HG03108 (cell line): ENCODE measurements around the gene ASB6.
"Not testable (repeated sequence)": the region's sequence is repeated elsewhere in the genome, so short reads cannot be mapped to it uniquely, and the experiment has no call there.

Source experiments
- ATAC-seq: cut with Tn5 transposase; IDR thresholded peaks from one replicate; pipeline ENCODE4 v1.9.1; 2021; ENCODE audit warnings: moderate library complexity; ENCODE audit not compliant: unreplicated experiment

ASB6 gene

GRCh38 chr9:129667850-129668249 is 25.9 kb upstream of the ASB6 start:
- ATAC-seq = no peak

GRCh38 chr9:129667378-129667777 is 25.4 kb upstream of the ASB6 start:
- no peak for ATAC-seq

- no peak for ATAC-seq
These were observed 24.6 kb upstream of the ASB6 start for GRCh38 chr9:129666575-129666974.

- no peak for ATAC-seq
These were observed 24.0 kb upstream of the ASB6 start for GRCh38 chr9:129665814-129666520.

GRCh38 chr9:129665389-129665775 is 23.4 kb upstream of the ASB6 start, which contains the start of gene PRRX2:
Gene PRRX2 (plus strand): TSS chr9:129665647. CDS start chr9:129665868, 221 bp downstream.
- ATAC-seq = no peak

GRCh38 chr9:129664746-129665388 is 22.9 kb upstream of the ASB6 start:
- ATAC-seq = no peak

GRCh38 chr9:129662239-129662638 is 20.3 kb upstream of the ASB6 start:
- ATAC-seq = not testable (repeated sequence)

GRCh38 chr9:129661029-129661428 is 19.1 kb upstream of the ASB6 start:
- ATAC-seq = no peak

- no peak for ATAC-seq
These were observed 14.9 kb upstream of the ASB6 start for GRCh38 chr9:129656795-129657390.

- no peak for ATAC-seq
These were observed 13.7 kb upstream of the ASB6 start for GRCh38 chr9:129655696-129656095.

GRCh38 chr9:129655154-129655553 is 13.2 kb upstream of the ASB6 start:
- no peak for ATAC-seq

GRCh38 chr9:129654554-129655040 is 12.6 kb upstream of the ASB6 start:
- no peak for ATAC-seq

GRCh38 chr9:129653823-129654553 is 12.0 kb upstream of the ASB6 start:
- no peak for ATAC-seq

- ATAC-seq = no peak
These were observed 8.8 kb upstream of the ASB6 start for GRCh38 chr9:129650680-129651235.

- ATAC-seq = no peak
These were observed 8.1 kb upstream of the ASB6 start for GRCh38 chr9:129649726-129650679.

GRCh38 chr9:129648764-129649115 is 6.8 kb upstream of the ASB6 start:
- ATAC-seq = no peak

- no peak for ATAC-seq
These were observed 6.3 kb upstream of the ASB6 start for GRCh38 chr9:129648092-129648763.

- ATAC-seq = no peak
These were observed 5.7 kb upstream of the ASB6 start for GRCh38 chr9:129647635-129648034.

- ATAC-seq = no peak
These were observed 4.7 kb upstream of the ASB6 start for GRCh38 chr9:129646654-129647053.
